Endothelial cell of umbilical vein (primary cell): ENCODE results near the gene MSRB2. TPM values are rescaled to one million over a fixed set of nuclear protein-coding genes. Genes with fewer than 3 reads are reported as not detected.

Experiments
- BruUV-seq: library from RNA; stranded (reverse); fragments of 400-500 nt; replicated peaks from 2 replicates; lab custom pipeline; 2021; lab: Mats Ljungman, UMichigan
- CTCF ChIA-PET: fragments of 300-600, 350-600 bp; sonication (Branson Sonifier 250); formaldehyde crosslinking; loops from one replicate; lab custom pipeline; 2021; ENCODE audit warnings: antibody characterized with exemption, inconsistent platforms; lab: Charles Lee
- POLR2A ChIA-PET: fragments of 300-600, 350-600 bp; sonication (Branson Sonifier 250); formaldehyde crosslinking; loops from one replicate; lab custom pipeline; 2021; ENCODE audit warnings: antibody characterized with exemption, inconsistent platforms; lab: Charles Lee
- DNase-seq: peaks from one replicate; pipeline ENCODE4 v3.0.0-alpha.2; 2011; ENCODE audit warnings: low read depth, low spot score
- FAIRE-seq: peaks from 2 replicates; lab custom pipeline; 2011; peaks lifted over from hg19 to GRCh38; lab: Jason Lieb, UNC
- H2AFZ ChIP-seq: 2 replicates; pipeline ENCODE4 v1.6.0; 2012; ENCODE audit warnings: low read depth, low read length, control low read depth, inconsistent platforms
- H3K27ac ChIP-seq: 2 replicates; pipeline ENCODE4 v1.5.1; 2011; ENCODE audit warnings: low read depth, mild to moderate bottlenecking, control low read depth, low read length, moderate library complexity; ENCODE audit not compliant: insufficient read depth
- H3K27me3 ChIP-seq, 2 experiments: 2 replicates each; pipeline versions ENCODE4 v1.6.0 to v1.6.1; 2011; ENCODE audit warnings: low read length in 2 of 2, mixed read lengths in 1 of 2; ENCODE audit not compliant: control insufficient read depth in 2 of 2, insufficient read depth in 2 of 2
- H3K36me3 ChIP-seq, 2 experiments: 2 replicates in 1 of 2; 3 replicates in 1 of 2; pipeline ENCODE4 v1.5.1; 2011; ENCODE audit warnings: low read length in 2 of 2, mild to moderate bottlenecking in 1 of 2, moderate library complexity in 1 of 2; ENCODE audit not compliant: control insufficient read depth in 2 of 2, insufficient read depth in 2 of 2; ENCODE audit errors: extremely low read depth in 1 of 2
- H3K4me1 ChIP-seq: 3 replicates; pipeline ENCODE4 v1.5.1; 2011; ENCODE audit warnings: mild to moderate bottlenecking, low read length; ENCODE audit not compliant: control insufficient read depth, insufficient read depth; ENCODE audit errors: extremely low read depth
- H3K4me2 ChIP-seq: 2 replicates; pipeline ENCODE4 v1.6.1; 2011; ENCODE audit warnings: low read length, control low read depth, mixed read lengths; ENCODE audit not compliant: insufficient read depth
- H3K4me3 ChIP-seq, 3 experiments: fragments of 200-600 bp in 1 of 3; sonication (generic), shearing (Covaris generic) in 1 of 3; replicated peaks in 1 of 3; 2 replicates each; pipeline ENCODE4 v1.5.1; 2011 to 2016; ENCODE audit warnings: control low read depth in 3 of 3, low read length in 3 of 3, mild to moderate bottlenecking in 2 of 3, inconsistent platforms in 1 of 3, low read depth in 1 of 3, moderate library complexity in 1 of 3; ENCODE audit not compliant: insufficient read depth in 1 of 3
- H3K79me2 ChIP-seq: 2 replicates; pipeline ENCODE4 v1.6.0; 2012; ENCODE audit warnings: low read length, inconsistent platforms; ENCODE audit not compliant: control insufficient read depth, insufficient read depth
- H3K9ac ChIP-seq: replicated peaks from 2 replicates; pipeline ENCODE3; 2011; ENCODE audit warnings: low read length, control low read depth; ENCODE audit not compliant: insufficient read depth; ENCODE audit errors: extremely low read depth
- H3K9me1 ChIP-seq: replicated peaks from 3 replicates; pipeline ENCODE4 v1.6.0; 2011; ENCODE audit warnings: mild to moderate bottlenecking, low read length; ENCODE audit not compliant: control insufficient read depth, insufficient read depth; ENCODE audit errors: extremely low read depth
- H3K9me3 ChIP-seq: replicated peaks from 2 replicates; pipeline ENCODE4 v1.5.1; 2012; ENCODE audit warnings: low read length, inconsistent platforms; ENCODE audit not compliant: control insufficient read depth, insufficient read depth
- H4K20me1 ChIP-seq: replicated peaks from 2 replicates; pipeline ENCODE3; 2011; ENCODE audit warnings: mild to moderate bottlenecking, low read length; ENCODE audit not compliant: control insufficient read depth, insufficient read depth; ENCODE audit errors: extremely low read depth
- CTCF ChIP-seq, 2 donors: IDR thresholded peaks; 1 replicate in 1 of 2; 2 replicates in 1 of 2; pipeline ENCODE4 v1.5.1; 2011; ENCODE audit warnings: low read length in 2 of 2, mild to moderate bottlenecking in 2 of 2, moderate library complexity in 2 of 2, control low read depth in 1 of 2, inconsistent platforms in 1 of 2, low read depth in 1 of 2; ENCODE audit not compliant: insufficient read depth in 1 of 2; ENCODE audit errors: extremely low read depth in 1 of 2
- EZH2 ChIP-seq: IDR thresholded peaks from 2 replicates; pipeline ENCODE4 v1.6.1; 2012; ENCODE audit warnings: borderline replicate concordance, low read depth, mild to moderate bottlenecking, moderate library complexity, low read length, inconsistent platforms; ENCODE audit not compliant: severe bottlenecking
- FOS ChIP-seq: IDR thresholded peaks from 2 replicates; pipeline ENCODE4 v1.6.1; 2011; ENCODE audit warnings: mild to moderate bottlenecking, low read length, moderate library complexity, borderline replicate concordance; ENCODE audit not compliant: insufficient read depth
- GATA2 ChIP-seq: IDR thresholded peaks from 2 replicates; pipeline ENCODE4 v1.7.0; 2011; ENCODE audit warnings: low read depth, mild to moderate bottlenecking, moderate library complexity, mixed read lengths, low read length; ENCODE audit not compliant: insufficient read length, insufficient read depth
- JUN ChIP-seq: IDR thresholded peaks from 2 replicates; pipeline ENCODE4 v1.6.1; 2011; ENCODE audit warnings: borderline replicate concordance, low read depth; ENCODE audit not compliant: insufficient read length, insufficient read depth
- MYC ChIP-seq: IDR thresholded peaks from one replicate; pipeline ENCODE4 v1.6.1; 2011; ENCODE audit warnings: mild to moderate bottlenecking, low read depth, low read length
- POLR2A ChIP-seq: IDR thresholded peaks from 2 replicates; pipeline ENCODE4 v1.6.1; 2012; ENCODE audit warnings: low read depth, mild to moderate bottlenecking, control low read depth, low read length
- POLR2AphosphoS5 ChIP-seq: IDR thresholded peaks from 2 replicates; pipeline ENCODE4 v1.6.1; 2012; ENCODE audit warnings: low read depth, mild to moderate bottlenecking, control low read depth, low read length, moderate library complexity; ENCODE audit not compliant: insufficient read depth
- dilution Hi-C: fragments of 300-500 bp; cut with MboI; formaldehyde crosslinking; loops from one replicate; pipeline ENCODE4 v1.15.0; 2019; ENCODE audit warnings: low sequenced_read_pairs; ENCODE audit not compliant: extremely low pct_ligation_motif_present
- intact Hi-C: fragments of 100-400 bp; cut with micrococcal nuclease; formaldehyde crosslinking; loops from one replicate; pipeline ENCODE4 v1.10.0; 2022
- polyA plus RNA-seq, 4 experiments: library from polyadenylated mRNA; depleted of rRNA in 3 of 4; stranded (reverse) in 3 of 4; unstranded in 1 of 4; fragments of >200 nt; gene quantifications; 2 replicates each; pipeline versions ENCODE4 v1.2.1 to v1.2.3, GENCODE V29; 2011 to 2012; ENCODE audit warnings: missing spikeins in 1 of 4
- total RNA-seq: library from RNA; stranded (reverse); gene quantifications from 2 replicates; pipeline ENCODE4 v1.2.3, GENCODE V29; 2021
- TF ChIP-seq, protein P1 (sequence below): IDR thresholded peaks from 2 replicates; pipeline ENCODE4 v1.6.1; 2011; ENCODE audit not compliant: insufficient read depth, insufficient read length

The MSRB2 gene
- total and polyA plus RNA-seq, 2 donors (not counting 3 experiments of a cell fraction or from before 2014, with no cell fraction given) = 16.2 to 20.6 TPM

- H3K4me1 ChIP-seq = no peaks in the 10 kb centered on the region
Observed at GRCh38 chr10:23116486-23117205, 21.3 kb downstream of the MSRB2 start.

More at GRCh38 chr10:23116486-23117205, 21.3 kb downstream of the MSRB2 start:
- Histone ChIP-seq H3K27ac (no peak overlapping the region), H3K9me3 (no peaks in the 10 kb centered on the region), H3K9me1 (no peaks in the 10 kb centered on the region), H3K4me2 (no peak overlapping the region), H3K79me2 (no peaks in the 10 kb centered on the region), H3K4me3 (no peak overlapping the region), H3K27me3 (no peaks in the 10 kb centered on the region), H3K9ac (no peak overlapping the region), H4K20me1 (no peaks in the 10 kb centered on the region), H3K36me3 (peaks cover 2 to 8% of the 10 kb centered on the region in 2 experiments), H2AFZ (no peak overlapping the region)
- POLR2A ChIA-PET = no interaction called here
- DNase-seq = no peak
- intact Hi-C loops = no loop called here
- dilution Hi-C loops = no loop called here
- BruUV-seq = no TSS peak
- no peak for TF ChIP-seq EZH2
- TF ChIP-seq POLR2AphosphoS5 = no peak
- no peak for TF ChIP-seq JUN
- TF ChIP-seq MYC = no peak
- TF ChIP-seq FOS = no peak
- TF ChIP-seq POLR2A = no peak
- no peak for TF ChIP-seq GATA2
- TF ChIP-seq CTCF (IDR thresholded peaks at IDR 0.05; ENCODE audit: extremely low read depth in 1 of 2, insufficient read depth in 1 of 2, low read depth in 1 of 2, low read length in 2 of 2) = no peak
- TF ChIP-seq, protein P1, sequence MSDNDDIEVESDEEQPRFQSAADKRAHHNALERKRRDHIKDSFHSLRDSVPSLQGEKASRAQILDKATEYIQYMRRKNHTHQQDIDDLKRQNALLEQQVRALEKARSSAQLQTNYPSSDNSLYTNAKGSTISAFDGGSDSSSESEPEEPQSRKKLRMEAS = no peak
- no peak for FAIRE-seq
- CTCF ChIA-PET = interaction anchor here (1.1 kb wide), 1 partner anchor 9 kb away, joined by 3 read pairs; no protein-coding TSS in a partner anchor
